A673 (cell line): ENCODE results near the gene USP10.

Experiments
- CTCF ChIP-seq: fragments of 300-800, 200-600 bp; sonication (generic); conservative IDR thresholded peaks from 2 replicates; pipeline ENCODE4 v1.5.1; 2017; ENCODE audit warnings: low read depth, mild to moderate bottlenecking, antibody characterized with exemption, low read length, moderate library complexity, mixed read lengths
- EZH2 ChIP-seq: fragments of 200-600 bp; sonication (generic); IDR thresholded peaks from 2 replicates; pipeline ENCODE4 v1.6.1; 2017; ENCODE audit warnings: borderline replicate concordance, low read depth, mild to moderate bottlenecking, mixed read lengths, antibody characterized with exemption, low read length; ENCODE audit not compliant: poor library complexity, severe bottlenecking

GRCh38 chr16:84656649-84657048 is 43.2 kb upstream of the USP10 start:
- TF ChIP-seq CTCF (no peak), EZH2 (no peak)
